Ectodermal cell (in vitro differentiated cells): ENCODE results near the gene KISS1R.

Source experiments
- H3K27ac ChIP-seq: 2 replicates; pipeline ENCODE4 v1.7.0; 2013; ENCODE audit warnings: mild to moderate bottlenecking, low read depth, low read length; ENCODE audit not compliant: insufficient read depth, poor library complexity, severe bottlenecking
- H3K27me3 ChIP-seq: 2 replicates; pipeline ENCODE4 v1.7.0; 2013; ENCODE audit warnings: mild to moderate bottlenecking, low read length; ENCODE audit not compliant: insufficient read depth, control insufficient read depth, poor library complexity, severe bottlenecking
- H3K36me3 ChIP-seq: one replicate; pipeline ENCODE4 v1.7.0; 2013; ENCODE audit warnings: low read length; ENCODE audit not compliant: control insufficient read depth, insufficient read depth
- H3K4me1 ChIP-seq: one replicate; pipeline ENCODE4 v1.7.0; 2013; ENCODE audit warnings: low read length; ENCODE audit not compliant: control insufficient read depth, insufficient read depth
- H3K4me3 ChIP-seq: 2 replicates; pipeline ENCODE4 v1.7.0; 2013; ENCODE audit warnings: low read depth, low read length, control low read depth; ENCODE audit not compliant: insufficient read depth
- H3K9me3 ChIP-seq: 2 replicates; pipeline ENCODE4 v1.7.0; 2013; ENCODE audit warnings: mild to moderate bottlenecking, low read length, moderate library complexity; ENCODE audit not compliant: control insufficient read depth
- WGBS, 2 experiments: methylation state at CpG; one replicate each; pipeline ENCODE4 v1.1.7; 2013; ENCODE audit warnings: missing lambda C conversion rate in 2 of 2; 5-methylcytosine and 5-hydroxymethylcytosine counted together

The KISS1R gene

DNA sequence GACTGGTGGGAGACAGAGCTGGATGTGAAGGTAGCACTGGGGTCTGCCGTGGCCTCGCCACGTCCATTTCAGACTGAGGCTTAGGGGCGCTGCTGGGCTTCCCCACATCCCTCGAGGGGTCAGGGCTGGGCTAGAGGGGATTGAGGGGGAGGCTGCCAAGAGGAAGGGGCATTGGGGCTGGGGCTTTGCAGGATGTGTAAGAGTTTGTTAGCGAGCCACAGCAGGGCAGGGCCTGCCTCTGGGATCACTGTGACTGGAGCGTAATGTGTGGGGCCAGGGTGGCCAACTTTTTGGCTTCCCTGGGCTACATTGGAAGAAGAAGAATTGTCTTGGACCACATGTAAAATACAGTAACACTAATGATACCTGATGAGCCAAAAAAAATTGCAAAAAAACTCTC, 22.8 kb downstream of the KISS1R start:
- Histone ChIP-seq H3K27ac (no peak overlapping the region), H3K4me3 (no peak overlapping the region), H3K4me1 (no peaks in the 10 kb centered on the region), H3K27me3 (no peaks in the 10 kb centered on the region), H3K9me3 (no peaks in the 10 kb centered on the region), H3K36me3 (peaks cover 22% of the 10 kb centered on the region)
- WGBS, 2 experiments, result 97% methylated on average over 7 of the region's 7 CpGs

- no peaks in the 10 kb centered on the region for H3K9me3 ChIP-seq
- H3K4me3 ChIP-seq, result no peak overlapping the region
- H3K27me3 ChIP-seq, result no peaks in the 10 kb centered on the region
- WGBS, 2 experiments, result 96% methylated on average over 64 of the region's 64 CpGs
- H3K27ac ChIP-seq, result no peak overlapping the region
- no peaks in the 10 kb centered on the region for H3K4me1 ChIP-seq
- peaks cover 18% of the 10 kb centered on the region for H3K36me3 ChIP-seq
Observed at GRCh38 chr19:940591-941291, 23.6 kb downstream of the KISS1R start.

- H3K9me3 ChIP-seq, result no peaks in the 10 kb centered on the region
- H3K27me3 ChIP-seq, result no peaks in the 10 kb centered on the region
- no peak overlapping the region for H3K4me3 ChIP-seq
- no peak overlapping the region for H3K27ac ChIP-seq
- no peaks in the 10 kb centered on the region for H3K4me1 ChIP-seq
- H3K36me3 ChIP-seq, result peaks cover 18% of the 10 kb centered on the region
- 92 to 93% methylated on average over 45 of the region's 45 CpGs for WGBS, 2 experiments
Observed at GRCh38 chr19:941292-942132, 24.4 kb downstream of the KISS1R start.

- no peaks in the 10 kb centered on the region for H3K9me3 ChIP-seq
- H3K4me3 ChIP-seq, result no peak overlapping the region
- 93 to 94% methylated on average over 32 of the region's 32 CpGs for WGBS, 2 experiments
- H3K27ac ChIP-seq, result no peak overlapping the region
- peaks cover 17% of the 10 kb centered on the region for H3K36me3 ChIP-seq
- H3K4me1 ChIP-seq, result no peaks in the 10 kb centered on the region
- H3K27me3 ChIP-seq, result no peaks in the 10 kb centered on the region
Observed at GRCh38 chr19:942133-942645, 25.1 kb downstream of the KISS1R start.

DNA sequence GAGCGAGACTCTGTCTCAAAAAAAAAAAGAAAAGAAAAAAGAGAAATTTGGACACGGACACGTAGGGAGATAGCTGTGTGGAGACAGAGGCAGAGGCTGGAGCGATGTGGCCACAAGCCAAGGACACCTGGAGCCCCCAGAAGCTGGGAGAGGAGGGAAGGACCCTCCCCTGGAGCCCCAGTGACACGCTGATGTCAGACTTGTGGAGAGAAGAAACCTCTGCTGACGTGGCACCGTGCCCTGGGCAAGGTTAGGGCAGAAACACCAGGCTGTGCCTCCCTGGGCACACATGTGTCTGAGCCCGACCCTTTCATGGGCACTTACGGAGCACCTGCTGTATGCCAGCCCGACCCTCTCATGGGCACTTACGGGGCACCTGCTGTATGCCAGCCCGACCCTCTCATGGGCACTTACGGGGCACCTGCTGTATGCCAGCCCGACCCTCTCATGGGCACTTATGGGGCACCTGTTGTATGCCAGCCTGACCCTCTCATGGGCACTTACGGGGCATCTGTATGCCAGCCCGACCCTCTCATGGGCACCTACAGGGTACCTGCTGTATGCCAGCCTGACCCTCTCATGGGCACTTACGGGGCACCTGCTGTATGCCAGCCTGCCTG, 26.5 kb downstream of the KISS1R start:
- Histone ChIP-seq H3K4me3 (no peak overlapping the region), H3K36me3 (peaks cover 14% of the 10 kb centered on the region), H3K27ac (no peak overlapping the region), H3K27me3 (no peaks in the 10 kb centered on the region), H3K9me3 (no peaks in the 10 kb centered on the region), H3K4me1 (no peaks in the 10 kb centered on the region)
- 95 to 96% methylated on average over 17 of the region's 17 CpGs for WGBS, 2 experiments

DNA sequence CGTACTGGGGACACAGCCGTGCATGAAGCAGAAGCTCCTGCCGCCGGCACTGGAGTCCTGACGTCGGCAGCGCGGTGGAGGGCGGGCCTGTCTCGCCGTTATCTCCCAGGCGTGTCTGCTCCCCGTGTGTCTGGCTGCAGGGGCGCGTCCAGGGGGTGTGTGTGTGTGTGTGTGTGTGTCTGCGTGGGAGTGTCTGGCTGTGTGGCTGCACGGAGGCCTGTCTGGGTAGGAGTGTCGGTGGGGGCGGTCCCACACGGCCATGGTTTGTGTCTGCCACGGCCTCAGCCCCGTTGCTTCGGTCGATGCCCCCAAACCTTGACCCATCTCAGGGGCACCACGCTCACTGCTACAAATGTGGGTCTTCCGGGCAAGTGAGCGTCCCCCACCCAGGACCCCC, 27.0 kb downstream of the KISS1R start:
- 95% methylated on average over 27 of the region's 27 CpGs for WGBS, 2 experiments
- H3K27me3 ChIP-seq, result no peaks in the 10 kb centered on the region

GRCh38 chr19:944663-945241, 27.6 kb downstream of the KISS1R start:
- Histone ChIP-seq H3K4me1 (no peaks in the 10 kb centered on the region), H3K4me3 (no peak overlapping the region), H3K27ac (no peak overlapping the region), H3K36me3 (peaks cover 8% of the 10 kb centered on the region), H3K9me3 (no peaks in the 10 kb centered on the region), H3K27me3 (no peaks in the 10 kb centered on the region)
- WGBS, 2 experiments, result 92 to 94% methylated on average over 22 of the region's 22 CpGs

More for the DNA sequence above, 27.0 kb downstream of the KISS1R start:
- H3K4me1 ChIP-seq, result no peaks in the 10 kb centered on the region
- H3K36me3 ChIP-seq, result peaks cover 13% of the 10 kb centered on the region
- no peak overlapping the region for H3K27ac ChIP-seq
- H3K9me3 ChIP-seq, result no peaks in the 10 kb centered on the region
- H3K4me3 ChIP-seq, result no peak overlapping the region

GRCh38 chr19:945401-946252, 28.5 kb downstream of the KISS1R start:
- WGBS, 2 experiments, result 94% methylated on average over 36 to 37 of the region's 37 CpGs
- Histone ChIP-seq H3K4me3 (no peak overlapping the region), H3K36me3 (peaks cover 8% of the 10 kb centered on the region), H3K4me1 (no peaks in the 10 kb centered on the region), H3K27me3 (no peaks in the 10 kb centered on the region), H3K9me3 (no peaks in the 10 kb centered on the region), H3K27ac (no peak overlapping the region)

DNA sequence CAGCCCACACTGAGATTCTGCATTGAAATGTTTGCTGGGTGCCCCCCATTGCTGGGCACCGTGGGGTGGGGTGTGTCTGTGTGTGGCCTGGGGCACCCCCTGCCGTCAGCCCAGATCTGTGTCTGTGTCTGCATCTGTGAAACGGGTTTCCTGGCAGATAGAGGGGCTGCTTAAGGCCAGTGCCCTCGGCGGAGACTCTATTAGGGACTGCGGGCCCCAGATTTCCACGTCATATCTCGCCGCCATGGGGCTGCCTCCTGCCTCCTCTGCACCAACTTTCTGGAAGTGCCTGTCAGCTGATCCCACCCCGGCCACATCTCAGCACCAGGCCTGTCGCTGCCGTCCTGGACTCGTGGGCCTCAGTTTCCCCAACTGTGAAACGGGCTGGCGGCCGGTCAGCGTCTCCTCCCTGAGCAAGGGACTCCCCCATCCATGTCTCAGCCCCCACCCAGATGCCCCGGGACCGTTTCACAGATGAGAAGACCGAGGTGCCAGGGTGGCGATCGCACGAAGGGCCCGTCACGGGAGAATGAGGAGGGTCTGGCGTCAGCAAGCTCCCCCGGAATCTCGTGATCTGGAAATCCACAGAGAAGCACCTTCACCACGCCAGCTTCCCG, 30.1 kb downstream of the KISS1R start:
- Histone ChIP-seq H3K9me3 (no peaks in the 10 kb centered on the region), H3K36me3 (peaks cover 8% of the 10 kb centered on the region), H3K27ac (no peak overlapping the region), H3K4me1 (no peaks in the 10 kb centered on the region), H3K27me3 (no peaks in the 10 kb centered on the region), H3K4me3 (no peak overlapping the region)
- 95 to 96% methylated on average over 30 of the region's 30 CpGs for WGBS, 2 experiments
